KOPT-K1 (cell line): ENCODE data around the gene NCAM1.

ENCODE experiments used
- H3K27ac ChIP-seq: fragments of 200-600 bp; sonication (generic); 2 replicates; pipeline ENCODE4 v1.5.1; 2016; ENCODE audit warnings: antibody characterized with exemption, mild to moderate bottlenecking, low read depth, low read length; ENCODE audit not compliant: poor library complexity, severe bottlenecking
- H3K36me3 ChIP-seq: fragments of 200-600 bp; sonication (generic); 2 replicates; pipeline ENCODE4 v1.5.1; 2017; ENCODE audit warnings: antibody characterized with exemption, mild to moderate bottlenecking, low read length, moderate library complexity; ENCODE audit not compliant: insufficient read depth
- H3K9me3 ChIP-seq: fragments of 200-600 bp; sonication (generic); 2 replicates; pipeline ENCODE4 v1.5.1; 2017; ENCODE audit warnings: antibody characterized with exemption, low read length, mild to moderate bottlenecking; ENCODE audit not compliant: insufficient read depth, poor library complexity, severe bottlenecking

The NCAM1 gene

GRCh38 chr11:113188371-113188834 lies 227.2 kb downstream of the NCAM1 start:
- H3K9me3 ChIP-seq, result no peaks in the 10 kb centered on the region

GRCh38 chr11:113189909-113190667 lies 228.9 kb downstream of the NCAM1 start:
- H3K9me3 ChIP-seq, result no peaks in the 10 kb centered on the region
- no peaks in the 10 kb centered on the region for H3K36me3 ChIP-seq
- H3K27ac ChIP-seq, result no peak overlapping the region

More at GRCh38 chr11:113188371-113188834, 227.2 kb downstream of the NCAM1 start:
- Histone ChIP-seq H3K36me3 (no peaks in the 10 kb centered on the region), H3K27ac (no peak overlapping the region)

GRCh38 chr11:113192121-113192925 lies 231.1 kb downstream of the NCAM1 start:
- no peaks in the 10 kb centered on the region for H3K36me3 ChIP-seq
- no peaks in the 10 kb centered on the region for H3K9me3 ChIP-seq
- H3K27ac ChIP-seq, result no peak overlapping the region

- Histone ChIP-seq H3K27ac (no peak overlapping the region), H3K9me3 (no peaks in the 10 kb centered on the region), H3K36me3 (no peaks in the 10 kb centered on the region)
Measured at GRCh38 chr11:113193016-113193415, 231.8 kb downstream of the NCAM1 start.

GRCh38 chr11:113193946-113194345 lies 232.7 kb downstream of the NCAM1 start:
- H3K36me3 ChIP-seq, result no peaks in the 10 kb centered on the region
- no peaks in the 10 kb centered on the region for H3K9me3 ChIP-seq
- no peak overlapping the region for H3K27ac ChIP-seq

GRCh38 chr11:113195728-113196127 lies 234.5 kb downstream of the NCAM1 start:
- no peaks in the 10 kb centered on the region for H3K36me3 ChIP-seq
- H3K9me3 ChIP-seq, result no peaks in the 10 kb centered on the region
- H3K27ac ChIP-seq, result no peak overlapping the region

GRCh38 chr11:113197446-113197845 lies 236.2 kb downstream of the NCAM1 start:
- Histone ChIP-seq H3K9me3 (no peaks in the 10 kb centered on the region), H3K36me3 (no peaks in the 10 kb centered on the region), H3K27ac (no peak overlapping the region)

- H3K36me3 ChIP-seq, result no peaks in the 10 kb centered on the region
- no peaks in the 10 kb centered on the region for H3K9me3 ChIP-seq
- no peak overlapping the region for H3K27ac ChIP-seq
Measured at GRCh38 chr11:113198972-113199661, 237.9 kb downstream of the NCAM1 start.

GRCh38 chr11:113199866-113200265 lies 238.6 kb downstream of the NCAM1 start:
- no peaks in the 10 kb centered on the region for H3K9me3 ChIP-seq
- no peak overlapping the region for H3K27ac ChIP-seq
- no peaks in the 10 kb centered on the region for H3K36me3 ChIP-seq

GRCh38 chr11:113201054-113201818 lies 240.0 kb downstream of the NCAM1 start:
- Histone ChIP-seq H3K36me3 (no peaks in the 10 kb centered on the region), H3K9me3 (no peaks in the 10 kb centered on the region), H3K27ac (no peak overlapping the region)

- H3K27ac ChIP-seq, result no peak overlapping the region
Measured at GRCh38 chr11:113202431-113202830, 241.2 kb downstream of the NCAM1 start.

GRCh38 chr11:113203141-113203753 lies 242.0 kb downstream of the NCAM1 start:
- Histone ChIP-seq H3K36me3 (no peaks in the 10 kb centered on the region), H3K27ac (no peak overlapping the region), H3K9me3 (no peaks in the 10 kb centered on the region)

More at GRCh38 chr11:113202431-113202830, 241.2 kb downstream of the NCAM1 start:
- H3K9me3 ChIP-seq, result no peaks in the 10 kb centered on the region
- H3K36me3 ChIP-seq, result no peaks in the 10 kb centered on the region

GRCh38 chr11:113204280-113204679 lies 243.1 kb downstream of the NCAM1 start:
- H3K36me3 ChIP-seq, result no peaks in the 10 kb centered on the region
- no peaks in the 10 kb centered on the region for H3K9me3 ChIP-seq
- no peak overlapping the region for H3K27ac ChIP-seq

- Histone ChIP-seq H3K9me3 (no peaks in the 10 kb centered on the region), H3K27ac (no peak overlapping the region), H3K36me3 (no peaks in the 10 kb centered on the region)
Measured at GRCh38 chr11:113213549-113213948, 252.3 kb downstream of the NCAM1 start.
